Suppressor macrophage treated with lipopolysaccharide for 1 hour (primary cell): ENCODE data around the gene CTCFL.
A peak's percentile ranks its signal among the peaks of the same experiment; 100 is the strongest.

Experiments
- DNase-seq, 3 donors: peaks; one replicate each; pipeline ENCODE4 v3.0.0-alpha.2; 2020 to 2022

The CTCFL gene

DNA sequence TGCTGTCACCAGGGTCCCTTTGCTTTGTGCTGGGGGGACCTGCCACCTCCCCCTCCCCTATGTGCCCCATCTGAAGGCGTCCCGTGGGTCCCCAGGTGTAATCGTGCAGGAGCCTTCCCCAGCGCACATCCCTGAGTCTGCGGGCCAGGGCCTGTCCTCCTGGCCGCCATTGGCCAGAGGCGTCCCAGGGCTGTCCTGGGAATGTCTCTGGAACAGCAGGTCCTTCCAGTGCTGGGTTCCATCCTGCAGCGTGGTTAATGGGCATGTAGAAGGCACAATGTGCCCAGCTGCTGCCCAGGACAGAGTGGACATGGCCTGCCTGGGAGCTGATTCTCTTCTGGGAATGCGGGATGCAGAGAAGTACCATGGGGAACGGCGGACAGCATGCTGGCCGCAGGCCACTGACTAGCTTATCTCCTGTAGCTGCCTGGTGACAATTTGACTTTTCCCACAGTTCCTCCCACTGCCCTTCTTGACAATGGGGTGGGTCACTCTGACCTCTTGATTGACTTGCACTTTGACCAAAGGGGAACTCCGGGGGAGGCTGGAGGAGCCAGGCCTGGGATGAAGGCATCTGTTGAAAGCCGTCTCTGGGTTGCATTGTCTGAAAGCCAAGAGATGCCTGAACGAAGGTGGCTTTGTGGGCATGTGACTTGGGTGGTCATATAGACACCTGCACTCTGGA lies 64.0 kb downstream of the CTCFL start:
- DNase-seq: peak in 2 of 3 donors; percentile 38 to 45

DNA sequence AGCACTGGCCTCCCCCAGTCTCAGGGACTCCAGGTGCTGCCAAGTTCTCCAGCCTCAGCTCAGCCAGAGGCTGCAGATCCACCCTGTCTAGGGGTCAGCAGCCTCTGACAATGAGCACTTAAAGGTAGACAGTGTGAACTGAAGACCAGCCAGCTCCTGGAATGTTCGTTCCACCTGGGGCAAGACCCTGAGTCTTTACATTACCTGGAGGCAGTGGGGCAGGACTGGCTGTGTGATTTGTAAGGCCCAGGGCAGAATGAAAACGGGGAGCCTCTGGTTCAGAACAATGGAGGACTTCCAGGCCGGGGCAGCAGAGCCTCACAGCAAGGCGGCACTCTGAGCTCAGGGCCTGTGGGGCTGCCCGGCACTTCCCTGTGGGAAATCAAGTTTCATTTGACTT lies 65.0 kb downstream of the CTCFL start:
- no peak for DNase-seq

DNA sequence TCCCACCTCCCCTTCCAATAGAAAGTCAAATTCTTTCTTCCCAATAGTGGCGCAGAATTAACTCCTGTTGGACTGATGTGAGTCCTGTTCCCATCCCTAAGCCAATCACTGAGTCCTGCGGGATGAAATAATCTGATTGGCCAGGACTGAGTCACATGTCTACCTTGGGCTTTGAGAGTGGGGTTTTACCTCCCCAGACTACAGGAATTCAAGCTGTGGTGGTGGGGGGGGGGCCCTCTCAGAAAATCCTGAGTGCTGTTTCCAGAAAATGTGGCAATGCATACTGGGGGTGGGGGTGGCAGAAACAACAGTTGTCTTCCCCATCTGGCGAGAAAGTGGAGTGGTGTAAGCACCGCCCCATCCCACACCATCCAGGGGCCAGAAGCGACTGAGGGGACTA lies 65.7 kb downstream of the CTCFL start:
- no peak for DNase-seq

DNA sequence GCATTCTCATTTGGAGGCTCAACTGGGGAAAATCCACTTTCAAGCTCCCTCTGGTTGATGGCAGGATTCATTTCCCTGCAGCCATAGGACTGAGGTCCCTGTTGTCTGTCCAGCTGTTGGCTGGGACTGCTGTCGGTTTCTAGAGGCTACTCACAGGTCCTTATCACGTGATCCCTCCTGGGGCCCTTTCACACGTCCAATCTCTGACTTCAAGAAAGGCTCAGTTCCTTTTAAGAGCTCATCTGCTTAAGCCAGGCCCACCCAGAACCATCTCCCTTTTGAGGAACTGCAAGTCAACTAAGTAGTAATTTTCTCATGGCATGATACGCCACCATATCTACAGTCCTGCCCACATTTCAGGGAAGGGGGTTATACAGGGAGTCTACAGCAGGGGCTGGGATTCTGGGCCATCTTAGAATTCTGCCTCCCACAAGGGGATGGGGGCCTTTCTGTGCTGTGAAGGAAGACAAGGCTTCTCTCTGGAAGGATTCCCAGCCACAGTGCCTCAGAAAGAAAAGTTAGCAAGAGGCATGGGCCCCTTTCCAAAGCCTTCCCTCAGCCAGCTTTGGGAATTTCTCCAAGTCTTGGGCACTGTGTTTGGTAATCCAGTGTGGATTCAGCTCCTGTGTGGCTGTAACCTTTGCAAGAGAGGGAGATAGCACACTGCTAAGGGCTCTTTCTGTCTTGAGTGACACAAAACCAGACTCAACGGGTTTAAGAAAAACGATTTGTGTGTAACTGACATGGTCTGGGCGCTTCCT lies 66.4 kb downstream of the CTCFL start:
- DNase-seq: peak in 1 of 3 donors; percentile 48

DNA sequence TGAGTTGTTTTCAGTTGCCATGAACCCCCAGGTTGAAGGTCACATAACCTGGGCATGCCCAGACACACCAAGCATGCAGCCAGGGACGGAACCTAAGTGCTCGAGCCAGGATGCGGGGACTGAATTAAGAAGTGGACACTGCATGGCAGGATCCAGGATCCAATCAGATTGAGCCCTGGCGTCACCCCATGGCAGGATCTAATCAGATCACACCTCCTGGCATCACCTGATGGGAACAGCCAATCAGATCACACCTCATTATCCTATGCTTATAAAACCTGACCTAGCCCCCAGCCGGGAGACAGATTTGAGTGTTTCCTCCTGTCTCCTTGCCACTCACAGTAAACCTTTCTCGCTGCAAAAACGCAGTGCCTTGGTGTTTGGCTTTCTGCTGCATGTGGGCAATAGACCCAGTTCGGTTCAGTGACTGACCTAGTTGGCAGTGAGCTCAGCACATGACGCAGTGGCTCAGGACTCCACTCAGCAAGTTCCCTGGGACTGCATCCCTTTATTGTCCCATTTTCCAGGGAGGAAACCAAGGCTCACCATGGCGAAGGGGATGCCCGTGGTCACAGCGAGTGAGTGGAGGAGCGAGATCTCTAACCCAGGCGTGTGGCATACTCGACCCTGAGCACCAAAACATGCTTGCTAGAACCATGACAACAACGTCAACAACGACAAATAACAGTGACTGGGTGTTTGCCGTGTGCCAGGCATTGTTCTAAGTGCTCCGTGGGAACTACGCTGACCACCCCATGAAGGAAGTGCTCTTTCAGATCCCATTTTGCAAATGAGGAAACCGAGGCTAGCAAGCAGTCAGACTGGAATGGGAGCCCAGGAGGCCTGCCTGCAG lies 67.5 kb downstream of the CTCFL start:
- DNase-seq: no peak

DNA sequence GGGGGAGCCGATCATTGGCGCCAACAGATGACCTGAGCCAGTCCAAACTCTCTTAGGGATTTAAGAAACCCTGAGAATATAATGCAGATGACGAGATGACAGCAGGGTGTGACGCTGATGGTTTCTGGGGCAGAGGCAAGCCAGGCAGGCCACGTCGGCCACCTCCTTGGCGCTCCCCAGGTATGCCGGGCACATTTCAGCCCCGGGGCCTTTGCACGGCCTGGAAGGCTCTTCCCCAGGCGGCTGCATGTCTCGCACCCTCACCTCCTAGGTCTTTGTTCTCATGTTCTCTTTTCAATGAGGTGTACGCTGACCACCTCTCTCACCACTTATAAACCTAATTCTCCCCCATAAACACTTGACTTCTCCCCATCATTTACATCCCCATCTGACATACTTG lies 68.8 kb downstream of the CTCFL start:
- no peak for DNase-seq

DNA sequence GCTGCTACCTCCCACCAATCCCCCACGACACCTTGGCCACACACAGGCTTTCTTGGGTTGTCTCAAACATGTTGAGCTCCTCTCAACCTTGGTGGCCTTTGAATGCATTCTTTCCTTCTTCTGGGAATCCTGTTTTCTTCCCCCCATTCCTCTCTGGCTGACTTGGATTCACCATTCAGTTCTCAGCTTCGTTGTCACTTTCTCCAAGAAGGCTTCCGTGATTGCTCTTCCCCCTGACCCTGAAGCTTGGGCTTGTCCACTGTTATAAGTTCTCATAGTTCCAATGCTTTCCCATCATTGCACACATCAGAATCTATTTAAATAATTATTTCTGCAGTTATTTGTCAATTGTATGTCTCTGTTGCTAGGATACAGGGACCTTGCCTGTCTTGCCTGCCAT lies 69.6 kb downstream of the CTCFL start:
- no peak for DNase-seq

DNA sequence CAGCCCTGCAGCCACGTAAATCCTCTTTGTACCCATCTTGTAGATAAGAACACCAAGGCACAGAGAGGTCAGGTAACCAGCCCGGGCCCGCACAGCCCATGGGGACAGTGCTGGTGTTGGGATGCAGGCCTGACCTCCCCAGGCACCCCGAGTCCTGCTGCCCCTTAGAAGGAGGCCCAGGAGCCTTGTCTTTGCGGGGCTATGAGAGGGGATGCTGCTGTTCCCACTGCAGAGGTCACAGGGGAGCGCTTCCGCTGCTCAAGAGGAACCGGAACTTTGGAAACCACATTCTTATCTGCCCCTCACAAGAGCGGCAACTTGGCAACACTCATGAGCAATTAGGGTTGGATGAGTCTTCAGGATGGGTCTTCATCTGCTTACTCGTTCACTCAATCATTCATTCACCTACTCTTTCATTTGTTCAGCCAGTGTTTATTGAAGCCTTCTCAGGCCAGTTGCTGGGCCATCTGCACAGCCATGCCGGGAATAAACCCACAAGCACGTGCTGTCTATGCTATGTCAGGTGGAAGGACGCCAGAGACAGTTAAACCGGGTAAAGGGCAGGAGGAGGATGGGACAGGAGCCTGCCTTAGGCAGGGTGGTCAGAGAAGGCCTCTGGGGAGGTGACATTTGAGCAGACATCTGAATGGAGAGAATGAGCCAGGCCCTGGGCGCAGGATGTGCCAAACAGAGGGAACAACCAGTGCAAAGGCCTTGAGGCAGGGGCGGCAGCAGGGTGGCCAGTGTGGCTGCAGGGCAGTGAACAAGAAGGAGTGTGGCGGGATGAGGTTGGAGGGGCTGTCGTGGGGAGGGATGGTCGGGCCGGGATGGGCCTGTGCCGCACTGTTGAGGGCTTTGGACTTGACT lies 72.9 kb downstream of the CTCFL start:
- DNase-seq: peak; percentile 63 to 77 (median 70)

DNA sequence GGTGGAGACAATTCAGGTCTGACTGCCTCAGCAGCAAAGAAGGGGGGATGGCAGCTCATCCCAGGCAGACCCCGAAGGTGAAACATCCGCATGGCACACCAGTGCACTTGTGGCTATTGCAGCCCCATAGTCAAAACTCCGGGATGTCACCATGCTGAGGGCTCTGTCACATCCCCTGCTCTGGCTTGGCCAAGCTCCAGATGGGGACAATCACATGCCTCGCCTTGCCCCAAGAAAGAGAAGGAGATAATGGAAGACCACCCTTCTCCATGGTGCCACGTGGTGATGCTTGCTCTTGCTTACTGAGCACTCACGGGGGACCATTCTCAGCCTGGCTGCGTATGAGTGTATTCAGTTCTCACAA lies 73.5 kb downstream of the CTCFL start:
- DNase-seq: peak; percentile 41 to 54 (median 44)

DNA sequence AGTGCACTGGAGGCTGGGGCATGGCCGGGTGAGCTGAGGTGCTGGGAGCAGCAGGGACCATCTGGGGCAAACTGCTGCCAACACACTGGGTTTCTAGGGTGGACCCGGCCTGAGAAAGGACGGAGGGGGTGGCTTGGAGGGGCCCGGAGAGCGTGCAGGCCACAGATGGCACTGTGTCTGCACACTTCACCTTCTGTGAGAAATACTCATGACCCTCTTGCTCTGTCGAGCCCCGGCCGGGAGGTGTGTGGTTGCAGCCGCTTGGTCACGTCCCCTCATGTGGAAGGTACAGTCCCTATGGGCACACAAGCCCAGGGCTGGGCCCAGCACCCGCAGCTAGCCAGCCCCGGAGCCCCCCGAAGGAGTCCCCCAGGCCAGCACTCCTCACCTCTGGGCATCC lies 74.0 kb downstream of the CTCFL start:
- no peak for DNase-seq

DNA sequence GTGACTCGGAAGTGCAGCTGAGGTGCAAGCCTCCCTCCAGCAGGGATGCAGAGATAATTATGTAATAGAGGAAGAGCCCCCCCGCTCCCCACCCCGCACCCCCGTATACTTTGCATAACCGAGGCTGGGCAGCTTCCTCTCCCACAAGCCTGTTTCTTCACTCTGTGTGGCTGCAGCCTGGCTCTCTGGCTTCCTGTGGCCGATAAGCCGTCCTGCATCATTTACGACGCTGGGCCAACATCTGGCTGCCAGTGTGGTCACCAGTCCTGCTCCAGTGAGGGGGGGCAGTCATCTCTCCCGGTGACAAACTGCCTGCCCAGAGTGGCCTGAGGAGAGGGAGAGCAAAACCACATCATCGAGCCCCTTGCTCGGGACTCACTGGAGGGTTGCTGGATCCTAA lies 74.5 kb downstream of the CTCFL start:
- peak; percentile 85 to 86 (median 85) for DNase-seq

DNA sequence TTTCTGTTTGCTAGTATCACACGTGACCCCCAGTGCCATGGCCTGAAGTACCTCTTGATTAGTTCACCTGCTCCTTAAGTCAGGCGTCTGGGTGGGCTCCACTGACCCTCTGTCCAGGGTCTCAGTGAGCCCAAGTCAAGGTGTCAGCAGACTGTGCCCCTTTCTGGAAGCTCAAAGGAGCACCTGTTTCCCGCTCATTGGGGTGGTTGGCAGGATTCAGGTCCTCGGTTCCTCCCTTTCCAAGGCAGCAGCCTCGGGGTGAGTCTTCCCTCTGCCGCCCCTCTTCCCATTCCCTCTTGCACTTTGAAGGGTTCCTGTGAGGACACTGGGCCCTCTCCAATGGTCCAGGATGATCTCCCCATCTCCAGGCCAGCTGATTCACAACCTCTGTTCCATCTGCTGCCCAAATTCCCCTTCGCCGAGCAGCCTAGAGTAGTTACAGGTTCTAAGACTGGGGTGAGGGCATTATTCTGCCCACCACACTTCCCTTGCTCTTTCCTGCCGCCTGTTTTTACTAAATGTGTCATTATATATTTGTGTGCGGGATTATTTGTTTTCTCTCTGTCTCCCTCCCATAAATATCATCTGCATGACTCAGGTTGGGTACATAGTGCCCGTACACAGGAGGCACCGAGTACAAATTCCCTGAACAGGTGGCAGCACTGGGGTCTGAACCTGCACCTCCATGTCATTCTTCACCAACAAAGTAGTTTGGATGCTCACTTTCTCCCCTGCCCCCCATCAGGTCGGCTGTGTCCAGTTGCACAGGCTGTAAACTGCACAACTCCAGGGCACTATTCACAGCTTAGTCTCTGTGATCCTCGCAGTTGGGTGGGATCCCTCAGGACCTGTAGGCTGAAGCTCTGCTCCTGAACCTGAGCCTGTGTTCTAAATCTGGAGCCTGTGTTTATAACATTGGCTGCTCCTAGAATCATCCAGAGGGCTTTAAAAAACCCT lies 75.3 kb downstream of the CTCFL start:
- DNase-seq: no peak

DNA sequence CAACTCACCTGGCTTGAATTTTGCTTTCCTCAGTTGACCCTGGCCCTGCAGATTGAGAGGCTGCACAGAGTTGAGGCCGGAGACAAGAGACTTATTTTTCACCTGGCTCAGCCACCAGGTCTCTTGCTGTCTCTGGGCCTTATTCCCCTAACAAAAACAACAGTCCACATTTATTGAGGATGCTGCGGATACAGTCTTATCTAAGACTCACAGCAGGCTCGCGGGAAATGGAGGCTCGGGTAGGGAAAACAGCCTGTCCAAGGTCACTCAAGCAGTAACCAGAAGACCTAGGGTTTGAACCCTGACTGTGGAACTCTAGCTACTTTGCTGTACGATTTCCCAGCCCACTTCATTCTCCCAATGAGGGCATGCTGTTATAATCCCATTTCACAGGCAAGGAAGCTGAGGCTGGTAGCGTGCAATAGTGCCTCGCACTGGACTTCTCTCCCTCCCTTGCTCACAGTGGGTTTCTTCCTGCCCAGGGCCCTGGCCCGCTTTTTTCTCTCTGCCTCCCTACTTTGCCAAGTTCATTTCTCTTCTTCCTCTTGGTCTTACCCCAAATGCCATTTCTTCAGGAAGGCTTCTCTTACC lies 76.1 kb downstream of the CTCFL start:
- DNase-seq: no peak
